HUES48 (cell line): ENCODE results near the gene VSIG4.

Experiments
- H3K27ac ChIP-seq: one replicate; pipeline ENCODE4 v1.7.0; 2013; ENCODE audit warnings: low read depth, low read length, inconsistent platforms
- H3K27me3 ChIP-seq: 2 replicates; pipeline ENCODE4 v1.6.1; 2013; ENCODE audit warnings: mild to moderate bottlenecking, low read length; ENCODE audit not compliant: control insufficient read depth, insufficient read depth
- H3K36me3 ChIP-seq: 2 replicates; pipeline ENCODE4 v1.6.1; 2013; ENCODE audit warnings: low read length; ENCODE audit not compliant: control insufficient read depth, insufficient read depth
- H3K4me1 ChIP-seq: 2 replicates; pipeline ENCODE4 v1.6.1; 2013; ENCODE audit warnings: mild to moderate bottlenecking, low read length; ENCODE audit not compliant: control insufficient read depth, insufficient read depth
- H3K4me3 ChIP-seq: 2 replicates; pipeline ENCODE4 v1.5.1; 2013; ENCODE audit warnings: mild to moderate bottlenecking, low read depth, low read length
- H3K9ac ChIP-seq: 2 replicates; pipeline ENCODE4 v1.6.1; 2013; ENCODE audit warnings: mild to moderate bottlenecking, low read depth, low read length, moderate library complexity
- H3K9me3 ChIP-seq: 2 replicates; pipeline ENCODE4 v1.6.1; 2013; ENCODE audit warnings: low read length; ENCODE audit not compliant: control insufficient read depth, insufficient read depth

Gene VSIG4

GRCh38 chrX:66005830-66006449 lies 33.9 kb downstream of the VSIG4 start:
- H3K27ac ChIP-seq = no peak overlapping the region
- no peaks in the 10 kb centered on the region for H3K27me3 ChIP-seq
- no peak overlapping the region for H3K9ac ChIP-seq
- no peaks in the 10 kb centered on the region for H3K36me3 ChIP-seq
- no peak overlapping the region for H3K4me3 ChIP-seq
- peaks cover 39% of the 10 kb centered on the region for H3K9me3 ChIP-seq
- no peaks in the 10 kb centered on the region for H3K4me1 ChIP-seq

GRCh38 chrX:66004928-66005829 lies 34.7 kb downstream of the VSIG4 start:
- H3K4me3 ChIP-seq = no peak overlapping the region

GRCh38 chrX:66002824-66003680 lies 36.8 kb downstream of the VSIG4 start:
- H3K9ac ChIP-seq = no peak overlapping the region
- H3K4me3 ChIP-seq = no peak overlapping the region
- H3K36me3 ChIP-seq = no peaks in the 10 kb centered on the region
- no peaks in the 10 kb centered on the region for H3K27me3 ChIP-seq
- H3K4me1 ChIP-seq = no peaks in the 10 kb centered on the region
- H3K27ac ChIP-seq = no peak overlapping the region
- peaks cover 54% of the 10 kb centered on the region for H3K9me3 ChIP-seq

More at GRCh38 chrX:66004928-66005829, 34.7 kb downstream of the VSIG4 start:
- no peak overlapping the region for H3K9ac ChIP-seq
- no peak overlapping the region for H3K27ac ChIP-seq
- peaks cover 41% of the 10 kb centered on the region for H3K9me3 ChIP-seq
- H3K36me3 ChIP-seq = no peaks in the 10 kb centered on the region
- H3K4me1 ChIP-seq = no peaks in the 10 kb centered on the region
- no peaks in the 10 kb centered on the region for H3K27me3 ChIP-seq

GRCh38 chrX:66001596-66001995 lies 38.3 kb downstream of the VSIG4 start:
- Histone ChIP-seq H3K9ac (no peak overlapping the region), H3K36me3 (no peaks in the 10 kb centered on the region), H3K4me1 (no peaks in the 10 kb centered on the region), H3K9me3 (peaks cover 60% of the 10 kb centered on the region), H3K4me3 (no peak overlapping the region), H3K27me3 (no peaks in the 10 kb centered on the region), H3K27ac (no peak overlapping the region)

- H3K9me3 ChIP-seq = peaks cover 64% of the 10 kb centered on the region
- no peaks in the 10 kb centered on the region for H3K4me1 ChIP-seq
- H3K4me3 ChIP-seq = no peak overlapping the region
- no peak overlapping the region for H3K9ac ChIP-seq
- H3K36me3 ChIP-seq = no peaks in the 10 kb centered on the region
- H3K27me3 ChIP-seq = no peaks in the 10 kb centered on the region
- no peak overlapping the region for H3K27ac ChIP-seq
Measured at GRCh38 chrX:66000628-66001272, 39.1 kb downstream of the VSIG4 start.

DNA sequence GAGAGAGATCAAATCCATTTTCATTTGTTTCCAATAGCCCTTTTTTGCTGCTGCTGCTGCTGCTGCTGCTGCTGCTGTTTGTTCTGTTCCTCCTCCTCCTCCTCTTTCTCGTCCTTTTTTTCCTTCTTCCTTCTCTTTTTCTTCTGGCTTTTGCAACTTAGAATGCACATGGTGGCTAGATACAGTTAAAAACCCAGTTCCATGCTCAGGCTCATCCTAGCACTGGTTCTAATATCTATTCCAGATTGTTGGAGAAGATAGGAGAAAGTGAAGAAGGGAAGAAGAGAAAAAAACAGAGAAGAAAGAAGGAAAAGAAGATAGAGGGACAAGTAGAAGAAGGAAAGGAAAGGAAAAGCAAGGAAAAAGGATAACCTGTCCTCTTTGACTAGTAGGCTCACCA lies 39.7 kb downstream of the VSIG4 start:
- no peaks in the 10 kb centered on the region for H3K4me1 ChIP-seq
- no peak overlapping the region for H3K9ac ChIP-seq
- H3K27me3 ChIP-seq = no peaks in the 10 kb centered on the region
- H3K4me3 ChIP-seq = no peak overlapping the region
- H3K9me3 ChIP-seq = peaks cover 69% of the 10 kb centered on the region
- no peaks in the 10 kb centered on the region for H3K36me3 ChIP-seq
- H3K27ac ChIP-seq = no peak overlapping the region

DNA sequence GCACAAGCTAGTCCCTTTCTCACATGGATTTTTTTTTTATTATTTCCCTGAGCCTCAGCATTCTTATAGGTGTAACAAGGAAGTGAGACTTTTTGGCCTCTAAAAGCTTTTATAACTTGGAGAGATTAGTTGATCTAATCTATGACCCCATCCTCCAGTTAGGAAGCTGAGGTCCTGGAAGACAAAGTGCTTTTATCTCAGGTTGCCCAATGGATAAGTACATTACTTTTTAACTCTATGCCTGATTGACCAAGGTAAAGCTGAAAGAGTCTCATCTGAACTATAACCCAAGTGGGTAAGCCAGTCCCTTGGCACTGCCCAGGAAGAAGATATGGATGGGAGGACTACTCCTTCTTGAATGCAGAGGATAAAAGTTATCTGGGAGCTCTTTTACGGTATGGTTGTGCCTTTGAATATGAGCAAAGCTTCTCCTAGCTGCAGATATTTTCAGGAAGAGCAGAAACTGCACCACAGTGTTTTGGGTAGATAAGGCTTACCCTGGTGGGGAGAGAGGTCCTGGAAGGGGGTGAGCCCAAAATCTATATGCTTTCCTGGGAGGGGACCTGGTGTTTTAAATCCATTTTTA lies 40.2 kb downstream of the VSIG4 start:
- no peaks in the 10 kb centered on the region for H3K27me3 ChIP-seq
- no peak overlapping the region for H3K4me3 ChIP-seq
- H3K4me1 ChIP-seq = no peaks in the 10 kb centered on the region
- no peaks in the 10 kb centered on the region for H3K36me3 ChIP-seq
- no peak overlapping the region for H3K27ac ChIP-seq
- peaks cover 67% of the 10 kb centered on the region for H3K9me3 ChIP-seq
- no peak overlapping the region for H3K9ac ChIP-seq

DNA sequence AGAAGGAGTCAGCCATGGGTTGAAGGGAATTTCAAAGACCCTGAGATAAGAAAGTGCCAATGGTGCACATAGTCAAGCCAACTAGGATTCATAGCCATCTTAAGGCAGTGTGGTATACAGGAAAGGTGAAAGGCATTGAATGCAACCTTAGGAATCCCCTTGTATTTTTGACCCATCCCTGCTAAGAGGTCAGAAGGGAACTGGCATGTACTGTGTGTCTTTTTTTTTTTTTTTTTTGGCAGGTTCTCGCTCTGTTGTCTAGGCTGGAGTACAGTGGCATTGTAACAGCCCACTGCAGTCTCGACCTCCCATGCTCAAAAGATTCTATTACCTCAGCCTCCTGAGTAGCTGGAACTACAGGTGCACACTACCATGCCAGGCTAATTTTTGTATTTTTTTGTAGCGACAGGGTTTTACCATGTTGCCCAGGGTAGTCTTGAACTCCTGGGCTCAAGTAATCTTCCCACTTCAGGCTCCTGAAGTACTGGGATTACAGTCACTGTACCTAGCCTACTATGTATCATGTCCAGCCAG lies 40.8 kb downstream of the VSIG4 start:
- H3K27ac ChIP-seq = no peak overlapping the region
- H3K9me3 ChIP-seq = peaks cover 61% of the 10 kb centered on the region
- no peak overlapping the region for H3K9ac ChIP-seq
- H3K27me3 ChIP-seq = no peaks in the 10 kb centered on the region
- H3K4me3 ChIP-seq = no peak overlapping the region
- H3K4me1 ChIP-seq = no peaks in the 10 kb centered on the region
- no peaks in the 10 kb centered on the region for H3K36me3 ChIP-seq

- H3K27me3 ChIP-seq = no peaks in the 10 kb centered on the region
- no peak overlapping the region for H3K9ac ChIP-seq
- H3K4me1 ChIP-seq = no peaks in the 10 kb centered on the region
- no peak overlapping the region for H3K4me3 ChIP-seq
- H3K36me3 ChIP-seq = no peaks in the 10 kb centered on the region
- no peak overlapping the region for H3K27ac ChIP-seq
- peaks cover 57% of the 10 kb centered on the region for H3K9me3 ChIP-seq
Measured at GRCh38 chrX:65997978-65998717, 41.7 kb downstream of the VSIG4 start.
